ENCODE data around the gene KHDRBS2.

The KHDRBS2 gene

DNA sequence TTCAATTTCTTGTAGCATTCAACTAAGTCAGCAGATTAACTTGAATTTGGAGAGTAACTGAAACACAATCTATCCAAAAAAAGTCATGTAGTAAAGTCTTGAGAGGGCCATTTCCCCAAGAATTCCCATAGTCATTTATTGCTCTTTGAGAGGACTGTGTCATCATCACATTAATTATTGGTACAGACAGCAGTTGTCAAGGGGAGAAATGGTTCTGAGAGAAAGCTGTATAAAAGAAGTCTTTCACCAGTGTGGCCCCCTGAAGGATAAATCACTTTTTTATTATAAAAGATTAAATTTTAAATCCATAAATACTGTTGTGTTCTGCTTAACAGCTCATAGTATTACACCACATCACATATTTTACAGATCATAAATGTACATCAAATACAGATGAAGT, 111.5 kb downstream of the KHDRBS2 start:
- DNase-seq = no peak

GRCh38 chr6:62167736-62168135, 118.3 kb downstream of the KHDRBS2 start:
- DNase-seq = no peak

DNA sequence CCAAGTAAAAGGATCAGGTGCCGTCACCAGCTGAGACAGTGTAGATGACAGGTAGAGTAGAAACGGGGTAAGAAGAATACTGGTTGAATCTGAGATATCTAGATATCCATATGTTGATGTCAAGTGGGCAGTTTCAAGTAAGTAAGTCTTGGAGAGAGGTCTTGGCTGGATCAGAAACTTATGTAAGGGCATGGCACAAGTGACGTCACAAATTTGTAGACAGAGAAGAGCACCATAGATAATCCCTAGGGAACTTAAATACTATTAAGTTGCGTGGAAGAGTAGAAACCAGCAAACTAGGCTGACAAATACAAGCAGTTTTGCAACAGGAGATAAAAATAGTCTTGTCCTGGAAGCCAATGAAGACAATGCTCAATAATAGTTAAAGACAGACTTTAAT, 123.2 kb downstream of the KHDRBS2 start:
- DNase-seq = no peak

DNA sequence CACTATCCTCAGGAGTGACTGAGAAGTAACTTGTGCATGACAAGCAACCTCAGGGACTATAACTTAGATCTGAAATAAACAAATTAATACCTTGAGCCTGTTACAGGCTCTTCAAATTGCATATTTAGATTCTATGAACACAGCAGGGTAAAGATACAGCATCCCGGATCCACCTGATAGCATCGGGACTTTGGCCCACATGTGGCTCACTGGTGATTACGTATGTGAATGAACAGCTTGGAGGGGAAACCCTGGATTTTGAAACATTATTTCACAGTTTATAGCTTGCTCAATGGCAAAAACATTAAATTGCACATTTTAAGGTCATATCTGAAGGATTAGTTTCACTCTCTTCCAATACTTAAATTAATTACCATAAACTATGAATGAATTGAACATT, 133.2 kb downstream of the KHDRBS2 start:
- no peak for DNase-seq

DNA sequence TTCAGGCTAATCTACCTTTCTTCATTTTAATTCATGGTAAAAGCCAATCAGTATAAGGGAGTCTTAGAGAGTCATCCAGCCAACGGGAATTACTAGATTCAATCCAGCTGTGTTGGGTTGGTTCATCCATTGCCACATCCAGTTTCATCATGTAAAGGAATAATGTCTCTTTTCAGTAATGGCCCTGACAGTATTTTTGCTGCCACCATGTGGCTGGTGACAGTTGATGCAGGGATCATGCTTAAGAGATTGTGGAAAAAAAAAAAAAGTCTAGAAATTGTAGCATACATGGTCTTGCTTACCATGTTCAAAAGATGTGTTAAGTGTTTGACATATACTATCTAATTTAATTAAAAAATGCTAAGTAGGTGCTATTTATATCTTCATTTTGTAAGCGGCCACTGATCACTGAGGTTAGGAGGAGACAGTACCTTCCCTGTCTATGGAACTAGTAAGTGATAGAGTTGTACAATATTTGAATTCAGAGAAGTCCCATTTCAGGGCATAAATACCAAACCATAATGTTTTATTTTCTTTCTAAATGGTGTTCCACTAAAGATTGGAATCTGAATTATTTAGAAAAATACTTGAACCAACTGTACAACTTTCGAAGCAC, 135.9 kb downstream of the KHDRBS2 start:
- DNase-seq = no peak

GRCh38 chr6:62146954-62147853, 138.8 kb downstream of the KHDRBS2 start:
- no peak for DNase-seq

DNA sequence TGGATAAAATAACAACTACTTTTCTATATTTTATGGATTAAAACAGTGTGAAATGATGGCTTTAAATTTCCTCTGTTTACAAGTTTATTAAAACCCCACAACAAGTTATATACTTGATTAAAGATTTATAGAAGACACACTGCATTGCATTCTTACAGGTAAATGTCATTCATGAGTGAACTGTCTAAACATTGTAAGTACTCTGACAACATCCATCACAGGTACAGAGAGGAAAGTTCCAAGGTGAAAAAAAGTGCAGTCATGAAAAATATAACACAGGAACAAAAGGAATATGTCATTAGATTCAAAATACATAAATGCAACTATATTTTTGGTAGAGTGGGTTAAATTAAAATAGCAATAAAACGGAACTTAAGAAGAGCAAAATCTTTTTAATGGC, 156.9 kb downstream of the KHDRBS2 start:
- DNase-seq = no peak

DNA sequence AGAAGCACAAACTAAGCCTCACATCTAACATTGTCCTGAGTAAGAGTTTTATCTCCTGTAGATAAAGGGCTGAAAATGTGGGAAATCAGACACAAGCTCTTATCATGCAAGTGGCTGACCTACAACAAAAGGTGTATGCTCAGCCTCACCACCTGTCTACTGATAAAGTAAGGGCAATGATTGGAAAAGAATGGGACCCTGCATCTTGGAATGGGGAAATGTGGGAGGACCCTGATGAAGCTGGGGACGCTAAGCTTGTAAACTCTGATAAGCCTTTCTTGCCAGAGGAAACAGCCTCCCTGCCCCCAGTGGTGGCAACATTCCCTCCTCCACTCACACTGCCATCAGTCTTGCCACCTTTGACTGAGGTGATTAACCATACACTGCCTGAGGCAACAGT, 166.6 kb downstream of the KHDRBS2 start:
- DNase-seq = no peak

- DNase-seq = no peak
Measured at GRCh38 chr6:62103186-62103859, 182.7 kb downstream of the KHDRBS2 start.

DNA sequence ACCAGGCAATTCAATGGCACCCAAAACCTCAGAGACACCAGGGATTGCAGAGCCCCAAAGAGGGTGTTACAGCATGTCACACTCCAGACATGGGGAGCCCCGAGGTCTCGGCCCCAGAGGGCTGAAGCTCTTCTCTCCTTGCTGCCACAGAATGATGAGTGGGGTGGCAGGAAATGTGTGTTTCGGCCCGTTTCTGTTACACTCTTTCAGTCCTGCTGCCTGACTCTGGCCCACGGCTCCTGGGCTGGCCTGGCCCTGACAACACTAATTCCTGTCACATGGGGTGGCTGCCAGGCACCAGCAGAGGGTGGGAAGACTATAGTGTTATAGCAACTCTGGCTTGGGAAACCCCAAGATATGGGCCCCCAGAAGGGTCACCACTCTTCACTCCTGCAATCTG, 183.6 kb downstream of the KHDRBS2 start:
- DNase-seq = no peak

- no peak for DNase-seq
Measured at GRCh38 chr6:62090442-62091229, 195.4 kb downstream of the KHDRBS2 start.

GRCh38 chr6:62089781-62090180, 196.2 kb downstream of the KHDRBS2 start:
- no peak for DNase-seq

GRCh38 chr6:62086047-62086446, 200.0 kb downstream of the KHDRBS2 start:
- DNase-seq = no peak

DNA sequence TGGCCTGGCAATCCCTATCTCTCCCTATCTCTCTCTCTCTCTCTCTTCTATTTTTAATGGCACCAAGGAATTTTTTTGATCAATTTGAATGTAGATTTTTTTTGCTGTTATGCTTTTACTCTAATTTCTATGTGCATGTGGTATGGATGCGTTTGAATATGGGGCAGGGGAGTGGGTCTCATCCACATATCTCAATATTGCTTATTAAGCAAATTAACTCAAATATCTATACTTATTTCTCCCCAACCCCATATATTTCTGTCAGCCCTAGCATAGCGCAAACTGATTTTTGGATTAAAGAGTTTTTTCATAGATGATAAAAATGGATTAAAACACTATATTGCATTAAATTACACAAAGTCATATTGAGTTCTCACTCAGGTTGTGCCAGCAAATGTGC, 210.2 kb downstream of the KHDRBS2 start:
- no peak for DNase-seq

- no peak for DNase-seq
Measured at GRCh38 chr6:62059901-62060300, 226.1 kb downstream of the KHDRBS2 start.

DNA sequence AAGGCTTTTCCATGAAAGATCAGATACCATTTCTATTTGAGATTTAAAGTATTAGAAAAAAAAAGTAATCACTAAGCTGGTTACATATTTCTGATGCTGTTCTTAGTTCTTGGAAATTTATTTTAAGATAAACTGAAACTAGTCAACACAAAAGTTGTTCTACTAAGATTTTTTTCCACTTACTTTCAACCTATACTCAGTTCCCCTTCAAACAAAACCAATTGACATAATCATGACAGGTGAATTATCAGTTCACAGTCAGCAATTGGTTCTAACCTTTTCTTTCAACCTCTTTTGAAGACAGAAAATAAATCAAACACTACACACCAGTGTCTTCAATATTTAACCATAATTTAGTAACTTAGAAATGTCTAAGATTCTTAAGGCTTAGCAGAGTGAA, 228.7 kb downstream of the KHDRBS2 start:
- no peak for DNase-seq

GRCh38 chr6:62045502-62045901, 240.5 kb downstream of the KHDRBS2 start:
- DNase-seq = no peak

- no peak for DNase-seq
Measured at GRCh38 chr6:62043084-62043483, 242.9 kb downstream of the KHDRBS2 start.

DNA sequence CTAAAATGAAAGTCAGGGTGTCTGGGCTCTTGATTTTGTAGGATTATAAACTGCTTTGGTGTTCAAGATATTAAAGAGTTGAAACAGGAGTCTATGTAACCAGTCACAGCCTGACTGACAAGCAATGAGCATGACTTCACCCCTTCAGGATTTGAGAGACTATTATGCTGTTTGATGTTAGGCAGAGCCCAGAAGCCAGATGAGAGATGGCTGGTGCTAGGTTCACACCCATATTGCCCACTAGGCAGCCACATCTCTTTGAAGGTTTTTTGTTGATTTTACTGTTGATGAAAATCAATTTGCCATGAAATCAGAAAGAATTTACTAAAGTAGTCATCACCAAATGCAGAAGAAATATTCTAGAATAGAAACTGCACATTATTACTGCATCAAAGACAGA, 243.6 kb downstream of the KHDRBS2 start:
- DNase-seq = no peak

GRCh38 chr6:62039605-62040004, 246.4 kb downstream of the KHDRBS2 start:
- DNase-seq = no peak

GRCh38 chr6:62037445-62037844, 248.6 kb downstream of the KHDRBS2 start:
- DNase-seq = no peak

DNA sequence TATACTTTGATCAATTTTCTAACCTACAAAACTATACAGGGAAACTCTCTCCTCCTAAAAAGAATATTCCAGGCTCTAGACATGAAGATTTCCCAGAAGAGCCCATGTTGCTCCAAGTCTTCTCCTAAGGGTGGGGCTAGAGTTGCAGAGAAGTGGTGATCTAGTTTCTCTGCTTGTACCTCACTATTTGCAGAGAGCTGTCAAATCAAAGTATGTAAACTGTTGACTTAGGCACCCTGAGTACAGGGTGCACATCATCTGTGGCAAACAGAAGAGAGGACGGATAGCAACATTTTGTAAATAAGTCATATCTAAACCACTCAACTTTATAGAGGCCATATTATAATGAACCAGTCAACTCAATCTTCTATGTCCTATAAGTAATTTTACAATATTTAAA, 250.1 kb downstream of the KHDRBS2 start:
- no peak for DNase-seq

DNA sequence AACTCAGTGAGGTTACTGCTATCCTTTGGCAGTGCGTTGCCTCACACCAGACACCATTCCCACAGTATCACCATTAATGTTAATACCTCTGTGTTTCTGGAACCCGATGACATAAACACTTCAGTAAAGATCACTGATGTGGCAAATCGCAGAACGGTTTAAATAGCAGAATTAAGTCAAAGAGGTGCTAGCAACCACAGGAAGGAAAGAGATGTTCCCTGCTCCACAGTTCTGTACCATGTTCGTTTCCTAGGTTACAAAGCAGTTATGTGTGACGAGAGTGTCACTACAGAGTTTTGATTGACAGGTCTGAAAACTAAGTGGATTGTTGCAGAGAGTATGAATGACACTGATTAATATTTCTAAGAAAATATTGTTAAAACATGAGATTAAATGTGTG, 272.3 kb downstream of the KHDRBS2 start:
- DNase-seq = no peak
